Fibroblast of lung (primary cell): ENCODE data around the gene ZNF688.

Experiments used
- EZH2 ChIP-seq: IDR thresholded peaks from 2 replicates; pipeline ENCODE4 v1.5.1; 2012; ENCODE audit warnings: low read length, control low read depth, mild to moderate bottlenecking; ENCODE audit errors: missing control alignments
- TF ChIP-seq, protein P1 (sequence below), 2 donors: IDR thresholded peaks in 1 of 2; conservative IDR thresholded peaks in 1 of 2; 1 replicate in 1 of 2; 2 replicates in 1 of 2; pipeline ENCODE4 v1.5.1; 2011 to 2012; ENCODE audit warnings: low read length in 2 of 2, control low read depth in 1 of 2, inconsistent platforms in 1 of 2, low read depth in 1 of 2, mild to moderate bottlenecking in 1 of 2

DNA sequence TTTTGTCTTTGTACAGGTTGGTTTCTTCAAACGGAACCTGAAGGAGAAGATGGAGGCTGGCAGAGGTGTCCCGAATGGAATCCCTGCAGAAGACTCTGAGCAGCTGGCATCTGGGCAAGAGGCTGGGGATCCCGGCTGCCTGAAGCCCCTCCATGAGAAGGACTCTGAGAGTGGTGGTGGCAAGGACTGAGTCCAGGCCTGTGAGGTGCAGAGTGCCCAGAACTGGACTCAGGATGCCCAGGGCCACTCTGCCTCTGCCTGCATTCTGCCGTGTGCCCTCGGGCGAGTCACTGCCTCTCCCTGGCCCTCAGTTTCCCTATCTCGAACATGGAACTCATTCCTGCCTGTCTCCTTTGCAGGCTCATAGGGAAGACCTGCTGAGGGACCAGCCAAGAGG lies 50.0 kb downstream of the ZNF688 start:
- TF ChIP-seq, protein P1, sequence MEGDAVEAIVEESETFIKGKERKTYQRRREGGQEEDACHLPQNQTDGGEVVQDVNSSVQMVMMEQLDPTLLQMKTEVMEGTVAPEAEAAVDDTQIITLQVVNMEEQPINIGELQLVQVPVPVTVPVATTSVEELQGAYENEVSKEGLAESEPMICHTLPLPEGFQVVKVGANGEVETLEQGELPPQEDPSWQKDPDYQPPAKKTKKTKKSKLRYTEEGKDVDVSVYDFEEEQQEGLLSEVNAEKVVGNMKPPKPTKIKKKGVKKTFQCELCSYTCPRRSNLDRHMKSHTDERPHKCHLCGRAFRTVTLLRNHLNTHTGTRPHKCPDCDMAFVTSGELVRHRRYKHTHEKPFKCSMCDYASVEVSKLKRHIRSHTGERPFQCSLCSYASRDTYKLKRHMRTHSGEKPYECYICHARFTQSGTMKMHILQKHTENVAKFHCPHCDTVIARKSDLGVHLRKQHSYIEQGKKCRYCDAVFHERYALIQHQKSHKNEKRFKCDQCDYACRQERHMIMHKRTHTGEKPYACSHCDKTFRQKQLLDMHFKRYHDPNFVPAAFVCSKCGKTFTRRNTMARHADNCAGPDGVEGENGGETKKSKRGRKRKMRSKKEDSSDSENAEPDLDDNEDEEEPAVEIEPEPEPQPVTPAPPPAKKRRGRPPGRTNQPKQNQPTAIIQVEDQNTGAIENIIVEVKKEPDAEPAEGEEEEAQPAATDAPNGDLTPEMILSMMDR (conservative IDR thresholded peaks at IDR 0.05 in 1 of 2, IDR thresholded peaks at IDR 0.05 in 1 of 2; ENCODE audit: low read depth in 1 of 2, low read length in 2 of 2), result no peak
- no peak for TF ChIP-seq EZH2
